ENCODE results near the gene PDE4D.

DNA sequence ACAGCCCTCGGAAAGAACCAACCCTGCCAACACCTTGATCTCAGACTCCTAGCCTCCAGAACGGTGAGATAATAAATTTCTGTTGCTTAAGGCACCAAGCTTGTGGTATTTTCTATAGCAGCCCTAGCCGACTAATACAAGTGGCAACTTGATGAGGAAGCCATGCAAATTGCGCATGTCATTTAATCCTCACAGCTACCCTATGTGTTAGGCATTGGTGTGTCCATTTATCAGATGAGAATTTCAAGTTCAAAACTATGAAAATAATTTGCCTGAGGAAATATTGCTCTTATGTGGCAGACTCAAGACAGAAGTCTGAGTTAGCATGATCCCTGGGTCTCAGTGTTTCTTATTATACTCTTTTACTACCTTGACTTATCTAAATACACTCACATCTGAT, 264.0 kb downstream of the PDE4D start:
- TF ChIP-seq, protein P1, sequence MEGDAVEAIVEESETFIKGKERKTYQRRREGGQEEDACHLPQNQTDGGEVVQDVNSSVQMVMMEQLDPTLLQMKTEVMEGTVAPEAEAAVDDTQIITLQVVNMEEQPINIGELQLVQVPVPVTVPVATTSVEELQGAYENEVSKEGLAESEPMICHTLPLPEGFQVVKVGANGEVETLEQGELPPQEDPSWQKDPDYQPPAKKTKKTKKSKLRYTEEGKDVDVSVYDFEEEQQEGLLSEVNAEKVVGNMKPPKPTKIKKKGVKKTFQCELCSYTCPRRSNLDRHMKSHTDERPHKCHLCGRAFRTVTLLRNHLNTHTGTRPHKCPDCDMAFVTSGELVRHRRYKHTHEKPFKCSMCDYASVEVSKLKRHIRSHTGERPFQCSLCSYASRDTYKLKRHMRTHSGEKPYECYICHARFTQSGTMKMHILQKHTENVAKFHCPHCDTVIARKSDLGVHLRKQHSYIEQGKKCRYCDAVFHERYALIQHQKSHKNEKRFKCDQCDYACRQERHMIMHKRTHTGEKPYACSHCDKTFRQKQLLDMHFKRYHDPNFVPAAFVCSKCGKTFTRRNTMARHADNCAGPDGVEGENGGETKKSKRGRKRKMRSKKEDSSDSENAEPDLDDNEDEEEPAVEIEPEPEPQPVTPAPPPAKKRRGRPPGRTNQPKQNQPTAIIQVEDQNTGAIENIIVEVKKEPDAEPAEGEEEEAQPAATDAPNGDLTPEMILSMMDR (IDR thresholded peaks at IDR 0.05), result no peak
- no peak for TF ChIP-seq TCF7L2 (IDR thresholded peaks at IDR 0.05; ENCODE audit: low read depth, low read length)
